Stimulated activated CD8-positive, alpha-beta memory T cell treated with anti-CD3 and anti-CD28 coated beads, Interleukin-4, amount 100 ng/mL, for 24 hours (primary cell): Measurements from ENCODE around the gene CNIH3.

Source experiments
- DNase-seq: peaks from one replicate; pipeline ENCODE4 v3.0.0-alpha.2; 2020; ENCODE audit warnings: low read depth

Gene CNIH3

DNA sequence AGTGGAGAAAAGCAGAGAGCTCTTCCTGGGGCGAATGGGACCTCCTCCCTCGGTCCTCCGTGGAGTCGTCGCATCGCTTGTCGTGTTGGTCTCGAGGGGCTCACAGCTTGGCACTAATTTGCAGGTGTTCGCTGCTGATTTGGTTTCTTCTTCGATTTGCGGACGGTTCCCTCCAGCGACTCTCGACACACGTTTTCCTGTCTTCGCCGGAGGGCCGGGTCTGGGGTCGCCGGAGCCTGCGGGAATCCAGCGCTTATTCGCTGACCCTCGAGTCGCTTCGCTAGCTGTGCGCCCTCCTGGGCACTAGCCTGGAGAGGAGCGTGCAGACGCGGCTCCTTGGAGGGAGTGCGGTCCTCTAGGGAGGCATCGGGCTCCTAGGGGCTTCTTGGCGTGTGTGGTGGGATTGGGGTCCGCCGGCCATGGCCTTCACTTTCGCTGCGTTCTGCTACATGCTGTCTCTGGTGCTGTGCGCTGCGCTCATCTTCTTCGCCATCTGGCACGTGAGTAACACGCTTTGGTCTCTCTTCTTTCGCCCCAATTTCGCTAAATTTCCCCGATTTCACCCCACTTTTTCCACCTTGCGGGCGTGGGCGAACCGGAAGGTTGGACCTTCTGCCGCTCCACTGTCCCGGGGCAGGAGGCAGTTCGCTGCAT, 766 bp downstream of the CNIH3 start:
- no peak for DNase-seq

- no peak for DNase-seq
Measured at GRCh38 chr1:224617410-224618355, 1.6 kb downstream of the CNIH3 start.

- no peak for DNase-seq
Measured at GRCh38 chr1:224619209-224619608, 3.1 kb downstream of the CNIH3 start.

- DNase-seq: no peak
Measured at GRCh38 chr1:224620105-224620504, 4.0 kb downstream of the CNIH3 start.

- no peak for DNase-seq
Measured at GRCh38 chr1:224621813-224622682, 5.9 kb downstream of the CNIH3 start.

DNA sequence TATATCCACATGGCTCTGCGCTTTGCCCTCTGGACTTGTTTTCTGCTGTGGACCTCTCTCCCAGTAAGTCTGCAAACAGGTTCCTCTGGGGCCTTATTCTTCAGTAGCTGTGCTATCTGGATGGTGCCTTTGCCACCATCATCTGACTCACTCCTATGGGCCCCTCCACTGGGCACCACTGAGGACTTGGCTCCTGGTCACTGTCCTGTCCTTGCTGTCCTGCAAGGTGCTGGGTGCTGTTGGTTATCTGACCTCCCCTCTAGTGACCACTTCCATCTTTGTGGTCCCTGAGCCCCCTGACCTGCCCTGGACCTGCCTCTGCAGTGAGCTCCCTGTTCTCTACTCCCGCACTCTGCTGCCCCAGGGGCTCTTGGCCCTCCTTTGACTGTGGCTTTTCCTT, 6.7 kb downstream of the CNIH3 start:
- no peak for DNase-seq

DNA sequence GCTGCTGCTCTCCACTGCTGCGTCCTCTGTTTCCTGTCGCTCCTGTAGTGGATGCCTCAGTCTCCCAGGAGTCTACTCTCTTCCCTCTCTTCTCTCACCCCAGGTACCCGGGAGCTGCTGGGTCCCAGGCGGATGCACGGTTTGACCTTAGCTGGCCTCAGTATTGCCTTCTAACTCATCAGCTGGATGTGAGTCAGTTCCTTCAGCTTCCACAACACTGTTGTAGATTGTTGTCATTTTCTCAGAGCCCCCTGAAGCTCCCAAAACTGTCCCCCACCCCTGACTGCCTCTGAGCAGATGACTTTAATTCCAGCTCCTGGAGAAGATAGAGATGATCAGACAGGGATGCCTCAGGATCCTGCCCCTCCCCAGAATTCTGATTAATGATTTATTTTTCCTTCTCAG, 7.2 kb downstream of the CNIH3 start:
- DNase-seq: no peak

- DNase-seq: peak; percentile 50
Measured at GRCh38 chr1:224623743-224624333, 7.7 kb downstream of the CNIH3 start.

DNA sequence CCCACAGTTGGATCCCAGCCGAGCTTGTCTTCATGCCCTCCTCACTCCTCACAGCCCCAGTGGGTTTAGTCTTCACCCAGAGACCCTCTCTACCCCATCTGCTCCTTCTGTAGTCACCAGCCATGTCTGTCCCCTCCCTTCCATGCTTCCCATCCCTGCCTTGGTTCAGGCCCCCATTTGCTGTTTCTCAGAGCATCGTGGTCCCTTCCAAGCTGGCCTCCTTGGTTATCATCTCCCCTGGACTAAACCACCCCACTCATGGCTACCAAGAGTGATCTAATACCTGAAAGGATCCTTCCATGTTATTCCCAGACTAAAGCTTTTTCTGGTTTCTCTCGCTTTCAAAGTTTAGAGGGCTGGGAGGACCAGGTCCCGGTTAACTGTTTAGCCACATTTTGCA, 8.3 kb downstream of the CNIH3 start:
- DNase-seq: no peak

- no peak for DNase-seq
Measured at GRCh38 chr1:224626042-224626441, 9.9 kb downstream of the CNIH3 start.

DNA sequence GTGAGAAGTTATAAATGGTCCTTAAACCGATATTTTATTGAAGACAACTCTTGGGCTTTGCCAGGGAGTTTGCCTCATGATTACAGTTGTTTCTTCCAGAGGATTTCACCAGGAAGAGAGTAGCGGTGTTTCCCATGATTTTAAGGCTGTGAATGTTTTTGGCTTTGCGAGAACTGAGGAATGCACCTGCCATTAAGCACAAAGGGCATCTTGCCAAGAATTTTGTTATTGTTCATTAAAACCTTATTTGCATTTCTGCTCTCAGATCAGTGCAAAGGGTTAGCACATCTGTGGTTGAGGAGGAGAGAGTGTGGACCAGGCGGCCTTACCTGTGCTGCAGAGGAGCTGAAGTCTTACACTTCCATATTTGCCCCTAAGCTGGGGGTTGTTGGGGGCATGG, 13.8 kb downstream of the CNIH3 start:
- DNase-seq: no peak

- DNase-seq: no peak
Measured at GRCh38 chr1:224631462-224632115, 15.5 kb downstream of the CNIH3 start.

GRCh38 chr1:224632381-224632871, 16.3 kb downstream of the CNIH3 start:
- DNase-seq: no peak

- DNase-seq: no peak
Measured at GRCh38 chr1:224632921-224633321, 16.8 kb downstream of the CNIH3 start.

- DNase-seq: no peak
Measured at GRCh38 chr1:224635356-224635755, 19.2 kb downstream of the CNIH3 start.

- DNase-seq: no peak
Measured at GRCh38 chr1:224637515-224637914, 21.4 kb downstream of the CNIH3 start.

DNA sequence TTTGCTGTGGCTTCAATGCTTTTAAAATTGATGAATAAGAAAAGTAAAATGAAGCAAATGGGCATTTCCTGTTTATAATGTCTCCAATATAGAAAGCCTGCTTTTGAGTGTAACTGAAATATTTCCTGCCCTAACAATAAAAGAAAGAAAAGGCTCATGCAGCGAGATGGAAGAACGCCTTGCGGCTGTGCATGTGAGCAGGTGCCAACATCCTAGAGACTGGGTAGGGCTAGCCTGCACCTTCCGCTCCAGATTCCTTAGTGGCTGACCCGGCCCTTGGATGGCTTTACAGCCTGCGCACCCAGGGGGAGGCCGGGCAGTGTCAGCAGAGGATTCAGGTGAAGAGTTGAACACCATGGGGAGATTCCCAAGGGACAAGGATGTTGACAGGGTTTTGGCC, 21.8 kb downstream of the CNIH3 start:
- DNase-seq: no peak

DNA sequence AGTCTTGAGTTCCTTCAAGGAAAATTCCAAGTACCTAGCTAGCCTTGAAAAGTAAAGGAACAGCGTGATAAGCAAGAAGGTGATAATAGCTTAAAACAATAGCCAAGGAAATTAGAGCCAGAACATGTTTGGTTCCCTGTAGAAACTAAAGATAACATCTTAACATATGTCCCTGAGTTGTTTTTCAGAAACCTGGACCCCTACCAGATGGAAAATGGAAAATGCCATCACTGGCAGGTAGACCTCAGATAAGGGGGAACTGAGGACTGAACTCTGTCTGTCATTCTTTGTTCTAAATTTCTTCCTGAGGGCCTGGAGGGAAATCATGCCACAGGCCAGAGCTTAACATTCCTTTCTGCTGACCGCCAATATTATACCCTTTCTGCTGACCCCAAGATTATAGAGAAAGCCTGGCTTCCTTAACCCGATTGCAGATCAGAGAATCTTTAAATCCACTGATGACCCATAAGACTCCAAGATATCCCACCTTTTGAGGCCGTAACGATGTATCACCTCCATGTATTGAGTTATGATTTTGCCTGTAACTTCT, 23.4 kb downstream of the CNIH3 start:
- DNase-seq: no peak

- no peak for DNase-seq
Measured at GRCh38 chr1:224640018-224640417, 23.9 kb downstream of the CNIH3 start.

GRCh38 chr1:224640587-224640986, 24.5 kb downstream of the CNIH3 start:
- DNase-seq: no peak

GRCh38 chr1:224641030-224641429, 24.9 kb downstream of the CNIH3 start:
- DNase-seq: no peak
